ENCODE results near the gene UGT1A7. TPM values are rescaled to one million over a fixed set of nuclear protein-coding genes. Genes with fewer than 3 reads are reported as not detected.

UGT1A7 gene
- total RNA-seq, 6 experiments from 2014 or later, result 1.3 to 6.9 (median 4.6) TPM

- Histone ChIP-seq H3K27me3 (no peaks in the 10 kb centered on the region), H3K4me1 (peaks cover 0 to 42% (median 12%) of the 10 kb centered on the region in 4 donors), H3K36me3 (no peaks in the 10 kb centered on the region), H3K9me3 (no peaks in the 10 kb centered on the region), H3K27ac (peak within 1 kb of the TSS; percentile 15 to 75 (median 70)), H3K4me3 (peak within 1 kb of the TSS; percentile 22 to 66 (median 46))
- TF ChIP-seq POLR2A (IDR thresholded peaks at IDR 0.05) (peak; percentile 63), CTCF (IDR thresholded peaks at IDR 0.05) (peak in 1 of 4 donors; percentile 12)
- intact Hi-C loops (cut with DNase I), result no loop called here
- ATAC-seq, result peak; percentile 56 to 84 (median 78)
- peak; percentile 46 to 83 (median 80) for DNase-seq
- 48% methylated on average over 3 of the region's 5 CpGs for WGBS (ENCODE audit: insufficient coverage, low coverage, low lambda C conversion rate, missing lambda C conversion rate)
Measured at GRCh38 chr2:233671290-233672161, 10.2 kb upstream of the UGT1A7 start, which contains the start of gene UGT1A9. UGT1A9 (plus strand) TSS chr2:233671898; CDS start chr2:233671935, 37 bp downstream.

GRCh38 chr2:233672886-233673285 lies 8.8 kb upstream of the UGT1A7 start:
- no peak for TF ChIP-seq CTCF (IDR thresholded peaks at IDR 0.05)
- no peak for TF ChIP-seq POLR2A (IDR thresholded peaks at IDR 0.05)
- DNase-seq (no peak), ATAC-seq (no peak)
- Histone ChIP-seq H3K4me3 (peak overlapping the region; percentile 22 to 66 (median 46)), H3K27ac (peak overlapping the region in 2 of 3 donors; percentile 70 to 75), H3K9me3 (no peaks in the 10 kb centered on the region), H3K27me3 (no peaks in the 10 kb centered on the region), H3K4me1 (peaks cover 0 to 56% (median 12%) of the 10 kb centered on the region in 4 donors), H3K36me3 (no peaks in the 10 kb centered on the region)
- intact Hi-C loops (cut with DNase I), result no loop called here
- 15% methylated on average over 3 of the region's 3 CpGs for WGBS (ENCODE audit: insufficient coverage, low coverage, low lambda C conversion rate, missing lambda C conversion rate)

GRCh38 chr2:233673896-233674295 lies 7.8 kb upstream of the UGT1A7 start:
- intact Hi-C loops (cut with DNase I), result no loop called here
- TF ChIP-seq CTCF (IDR thresholded peaks at IDR 0.05), result no peak
- no peak for TF ChIP-seq POLR2A (IDR thresholded peaks at IDR 0.05)
- Histone ChIP-seq H3K27ac (peak overlapping the region; percentile 6 to 70 (median 26)), H3K9me3 (no peaks in the 10 kb centered on the region), H3K4me1 (peaks cover 0 to 54% (median 12%) of the 10 kb centered on the region in 4 donors), H3K36me3 (no peaks in the 10 kb centered on the region), H3K27me3 (no peaks in the 10 kb centered on the region), H3K4me3 (peak overlapping the region; percentile 22 to 66 (median 46))
- peak in 2 of 4 donors; percentile 26 to 44 for ATAC-seq
- DNase-seq, result no peak

- TF ChIP-seq POLR2A (IDR thresholded peaks at IDR 0.05) (peak; percentile 15), CTCF (IDR thresholded peaks at IDR 0.05) (peak in 3 of 4 donors; percentile 9 to 22 (median 18))
- 14% methylated on average over 1 of the region's 1 CpG for WGBS (ENCODE audit: insufficient coverage, low coverage, low lambda C conversion rate, missing lambda C conversion rate)
- H3K27ac ChIP-seq, result peak overlapping the region; percentile 6 to 70 (median 26)
- DNase-seq (no peak), ATAC-seq (peak in 3 of 4 donors; percentile 26 to 36 (median 34))
- no peaks in the 10 kb centered on the region for H3K27me3 ChIP-seq
- intact Hi-C loops (cut with DNase I), result no loop called here
- H3K9me3 ChIP-seq, result no peaks in the 10 kb centered on the region
- H3K36me3 ChIP-seq, result no peaks in the 10 kb centered on the region
- H3K4me3 ChIP-seq, result peak overlapping the region; percentile 22 to 66 (median 46)
- H3K4me1 ChIP-seq, result peaks cover 0 to 50% (median 12%) of the 10 kb centered on the region in 4 donors
Measured at GRCh38 chr2:233674314-233674713, 7.4 kb upstream of the UGT1A7 start.

Measured in right lobe of liver (tissue), 6 donors.